IPS DF 4.7 (cell line): Measurements from ENCODE around the gene DERA.
"Not testable (repeated sequence)": the region's sequence is repeated elsewhere in the genome, so short reads cannot be mapped to it uniquely, and the experiment has no call there.

Experiments
- DNase-seq: peaks from one replicate; pipeline ENCODE4 v3.0.0-alpha.2; 2013; ENCODE audit warnings: low spot score; ENCODE audit errors: extremely low read depth

The DERA gene

DNA sequence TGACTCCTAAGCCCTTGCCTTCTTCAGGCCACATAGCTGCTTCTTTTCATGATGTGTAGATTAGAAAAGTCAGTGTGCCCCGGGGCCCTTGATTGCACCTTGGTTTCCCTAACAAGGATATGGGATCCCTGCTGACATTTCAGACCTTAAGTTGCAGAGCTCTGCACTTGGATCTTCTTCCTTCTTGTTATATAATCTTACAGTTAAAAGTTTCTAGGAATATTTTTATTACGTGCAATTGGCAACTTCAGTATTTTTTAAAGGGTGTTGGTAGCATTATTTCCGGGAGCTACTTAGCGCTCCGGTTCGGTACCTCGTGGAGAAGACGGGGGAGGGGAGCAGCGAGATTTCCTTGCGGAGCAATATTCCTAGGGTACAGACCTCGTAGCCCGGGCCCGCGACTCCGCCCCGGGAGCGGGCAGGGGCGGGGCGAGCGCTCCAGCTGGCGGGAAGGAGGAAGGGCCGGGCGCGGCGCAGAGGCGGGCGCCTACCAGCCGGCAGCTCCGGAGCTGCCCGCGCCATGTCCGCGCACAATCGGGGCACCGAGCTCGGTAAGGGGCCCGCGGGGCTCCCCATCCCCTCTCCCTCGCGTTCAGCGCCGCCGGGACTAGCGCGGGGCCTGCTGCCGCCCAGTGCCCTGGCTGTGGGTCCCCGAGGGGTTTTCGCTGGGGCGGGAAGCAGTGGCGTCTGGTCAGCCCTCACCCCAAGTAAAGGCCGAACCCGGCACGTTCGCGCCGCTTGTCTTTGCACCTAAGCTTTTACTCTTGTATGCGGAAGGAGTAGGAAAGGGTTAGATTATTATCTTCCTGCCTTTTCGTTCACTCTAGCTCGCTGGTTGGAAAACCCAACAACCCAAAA lies at the start of gene DERA:
Gene DERA, plus strand, starts transcription at position 469 of the 858 bp plus-strand sequence. Its CDS starts 52 bp downstream, at position 521.
- no peak for DNase-seq

DNA sequence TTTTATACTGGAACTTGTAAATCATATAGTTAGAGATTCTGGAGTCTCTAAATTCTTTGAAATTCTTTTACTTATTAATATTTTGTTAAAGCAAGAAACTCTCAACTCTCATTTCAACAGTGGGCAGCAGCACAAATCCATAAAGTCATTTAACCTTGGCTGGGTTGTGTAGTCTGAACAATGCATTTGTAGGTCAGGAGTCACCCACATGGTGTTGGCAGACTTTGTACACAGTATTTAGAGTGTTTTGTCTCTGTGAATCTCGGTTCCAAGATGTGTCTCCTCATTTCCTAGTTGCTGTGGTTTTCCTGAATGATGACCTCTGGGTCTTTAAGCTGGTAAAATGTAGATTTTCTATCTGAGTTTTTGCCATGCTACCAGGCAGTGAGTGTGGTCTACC lies 49.7 kb upstream of the DERA start:
- no peak for DNase-seq

DNA sequence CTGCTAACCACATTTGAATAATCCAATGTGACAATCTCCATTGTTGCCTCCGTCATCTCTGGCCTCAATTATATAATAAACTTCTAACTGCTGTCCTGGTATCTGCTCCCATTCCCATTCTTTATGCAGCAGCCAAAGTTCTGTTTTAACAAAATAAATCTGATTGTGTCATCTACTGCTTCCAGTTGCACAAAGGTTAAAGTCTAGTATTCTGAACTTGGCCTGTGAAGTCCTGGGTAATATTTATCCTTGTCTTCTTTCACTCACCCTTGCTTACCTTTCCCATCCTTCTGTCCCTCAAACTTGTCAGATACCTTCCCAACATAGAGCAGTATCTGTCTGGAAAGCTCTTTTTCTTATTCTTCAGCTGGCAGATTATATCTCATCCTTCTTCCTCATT lies 48.3 kb upstream of the DERA start:
- no peak for DNase-seq

DNA sequence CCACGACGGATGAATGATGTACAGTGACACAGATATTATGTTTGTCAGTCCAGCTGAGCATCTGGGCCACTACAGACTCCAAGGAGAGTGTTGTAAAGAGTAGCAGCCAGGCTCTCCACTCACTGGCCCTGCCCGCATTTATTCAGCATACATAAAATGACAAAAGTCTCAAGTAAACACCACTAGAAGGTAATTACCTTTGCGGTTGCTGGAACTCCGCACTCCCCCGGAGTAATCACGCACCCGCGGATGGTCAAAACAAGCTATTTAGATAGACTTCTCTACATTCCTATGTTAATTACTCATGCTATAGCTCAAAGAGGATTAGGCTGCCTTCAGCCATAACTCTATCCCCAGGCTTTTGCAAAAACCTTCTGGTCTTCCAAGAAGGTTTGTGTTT lies 47.8 kb upstream of the DERA start:
- no peak for DNase-seq

DNA sequence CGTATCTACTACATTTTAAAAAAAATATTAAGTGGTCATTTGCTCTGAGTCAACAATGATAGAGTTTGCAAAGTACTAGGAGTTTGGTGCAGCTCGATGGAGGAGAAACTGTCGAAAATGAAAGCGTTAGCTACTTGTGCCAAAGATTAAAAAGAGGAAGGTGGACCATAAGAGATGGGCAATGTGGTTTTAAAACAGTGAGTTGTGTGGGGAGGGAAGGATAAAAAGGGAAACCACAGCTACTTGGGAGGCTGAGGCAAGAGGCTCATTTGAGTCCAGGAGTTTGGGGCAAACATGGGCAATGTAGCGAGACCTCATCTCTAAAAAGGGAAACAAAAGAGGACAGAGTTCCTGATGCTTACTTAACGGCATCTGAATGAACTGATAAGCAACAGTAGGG lies 47.1 kb upstream of the DERA start:
- DNase-seq, result no peak

DNA sequence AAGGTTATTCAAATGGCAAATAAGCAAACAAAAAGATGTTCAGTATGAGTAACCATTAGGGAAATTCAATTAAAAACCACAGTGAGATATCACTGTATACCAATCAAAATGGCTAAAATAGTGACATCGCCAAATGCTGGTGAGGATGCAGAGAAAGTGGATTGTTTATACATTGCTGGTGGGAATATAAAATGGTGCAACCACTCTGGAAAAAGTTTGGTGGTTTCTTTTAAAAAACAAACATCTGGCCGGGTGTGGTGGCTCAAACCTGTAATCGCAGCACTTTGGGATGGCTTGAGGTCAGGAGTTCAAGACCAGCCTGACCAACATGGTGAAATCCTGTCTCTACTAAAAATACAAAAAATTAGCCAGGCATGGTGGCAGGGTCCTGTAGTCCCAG lies 42.9 kb upstream of the DERA start:
- DNase-seq, result no peak

DNA sequence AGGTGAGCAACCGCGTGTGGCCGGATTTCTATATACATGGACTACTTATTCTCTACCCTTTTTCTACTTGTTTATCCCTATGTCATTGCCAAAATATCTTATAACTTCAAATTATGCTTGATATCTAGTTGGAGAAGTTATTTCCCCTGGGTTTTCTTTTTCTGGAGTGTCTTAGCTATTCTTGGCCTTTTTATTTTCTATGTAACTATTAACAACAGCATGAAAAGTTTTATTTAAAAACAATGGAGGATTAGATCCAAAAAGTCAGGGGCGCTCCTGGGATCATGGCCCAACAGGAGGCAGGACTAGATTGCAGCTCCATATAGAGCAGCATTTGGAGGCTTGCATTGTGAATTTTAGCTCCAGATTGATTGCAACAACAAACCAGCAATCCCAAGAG lies 37.6 kb upstream of the DERA start:
- DNase-seq, result no peak

DNA sequence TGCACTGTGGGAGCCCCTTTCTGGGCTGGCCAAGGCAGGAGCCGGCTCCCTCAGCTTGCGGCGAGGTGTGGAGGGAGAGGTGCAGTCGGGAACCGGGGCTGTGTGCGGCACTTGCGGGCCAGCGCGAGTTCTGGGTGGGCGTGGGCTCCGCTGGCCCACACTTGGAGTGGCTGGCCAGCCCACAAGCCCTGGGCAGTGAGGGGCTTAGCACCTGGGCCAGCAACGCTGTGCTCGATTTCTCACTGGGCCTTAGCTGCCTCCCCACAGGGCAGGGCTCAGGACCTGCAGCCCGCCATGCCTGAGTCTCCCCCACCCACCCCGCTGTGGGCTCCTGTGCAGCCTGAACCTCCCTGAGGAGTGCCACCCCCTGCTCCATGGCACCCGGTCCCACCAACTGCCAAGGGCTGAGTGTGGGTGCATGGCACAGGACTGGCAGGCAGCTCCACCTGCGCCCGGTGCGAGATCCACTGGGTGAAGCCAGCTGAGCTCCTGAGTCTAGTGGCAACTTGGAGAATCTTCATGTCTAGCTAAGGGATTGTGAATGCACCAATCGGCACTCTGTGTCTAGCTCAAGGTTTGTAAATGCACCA lies 36.5 kb upstream of the DERA start:
- not testable (repeated sequence) for DNase-seq

DNA sequence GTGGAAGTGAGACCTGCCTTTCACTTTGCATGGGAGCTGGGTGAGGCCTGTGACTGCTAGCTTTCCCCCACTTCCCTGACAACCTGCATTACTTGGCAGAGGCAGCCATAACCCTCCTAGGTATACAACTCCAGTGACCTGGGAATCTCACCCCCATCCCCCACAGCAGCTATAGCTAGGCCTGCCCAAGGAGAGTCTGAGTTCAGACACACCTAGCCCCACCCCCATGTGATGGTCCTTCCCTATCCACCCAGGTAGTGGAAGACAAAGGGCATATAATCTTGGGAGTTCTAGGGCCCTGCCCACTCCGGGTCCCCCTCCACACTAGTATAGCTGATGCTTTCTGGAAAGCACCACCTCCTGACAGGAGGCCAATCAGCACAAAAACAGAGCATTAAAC lies 35.3 kb upstream of the DERA start:
- DNase-seq, result no peak

DNA sequence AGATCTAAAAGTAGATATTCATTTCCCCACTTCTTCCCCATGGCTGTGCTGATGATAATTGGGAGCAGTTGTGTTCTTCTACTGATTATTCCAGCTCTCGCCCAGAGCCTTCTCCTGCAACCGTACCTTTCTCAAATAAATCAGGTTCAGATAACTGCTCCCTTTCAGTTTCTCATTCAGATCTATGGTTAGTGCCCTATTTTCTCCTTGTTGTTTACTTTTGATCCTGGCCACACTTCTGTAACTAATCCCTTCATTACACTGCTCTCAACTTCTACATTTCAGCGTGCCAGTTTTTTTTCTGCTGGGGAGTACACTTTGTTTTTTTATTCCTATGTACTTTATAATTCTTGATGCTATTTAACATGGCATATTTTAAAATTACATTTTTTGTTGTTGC lies 31.7 kb upstream of the DERA start:
- DNase-seq, result no peak

DNA sequence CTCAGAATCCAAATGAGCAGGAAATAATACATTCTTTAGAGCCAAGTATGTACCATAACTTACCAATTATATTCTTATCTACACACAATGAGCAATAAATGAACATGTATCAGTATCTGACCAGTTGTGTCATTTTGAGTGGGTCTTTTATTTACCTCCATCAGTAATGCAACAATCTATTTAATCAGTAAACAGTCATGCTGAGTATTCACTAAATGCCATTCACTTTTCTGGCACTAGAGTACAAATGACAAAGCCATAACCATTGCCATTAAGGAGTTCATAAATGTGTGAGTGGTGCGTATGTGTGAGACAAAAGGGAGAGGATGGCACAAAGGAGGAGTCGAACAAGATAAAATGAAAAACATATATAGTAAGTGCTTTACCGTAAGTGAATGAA lies 30.4 kb upstream of the DERA start:
- no peak for DNase-seq

DNA sequence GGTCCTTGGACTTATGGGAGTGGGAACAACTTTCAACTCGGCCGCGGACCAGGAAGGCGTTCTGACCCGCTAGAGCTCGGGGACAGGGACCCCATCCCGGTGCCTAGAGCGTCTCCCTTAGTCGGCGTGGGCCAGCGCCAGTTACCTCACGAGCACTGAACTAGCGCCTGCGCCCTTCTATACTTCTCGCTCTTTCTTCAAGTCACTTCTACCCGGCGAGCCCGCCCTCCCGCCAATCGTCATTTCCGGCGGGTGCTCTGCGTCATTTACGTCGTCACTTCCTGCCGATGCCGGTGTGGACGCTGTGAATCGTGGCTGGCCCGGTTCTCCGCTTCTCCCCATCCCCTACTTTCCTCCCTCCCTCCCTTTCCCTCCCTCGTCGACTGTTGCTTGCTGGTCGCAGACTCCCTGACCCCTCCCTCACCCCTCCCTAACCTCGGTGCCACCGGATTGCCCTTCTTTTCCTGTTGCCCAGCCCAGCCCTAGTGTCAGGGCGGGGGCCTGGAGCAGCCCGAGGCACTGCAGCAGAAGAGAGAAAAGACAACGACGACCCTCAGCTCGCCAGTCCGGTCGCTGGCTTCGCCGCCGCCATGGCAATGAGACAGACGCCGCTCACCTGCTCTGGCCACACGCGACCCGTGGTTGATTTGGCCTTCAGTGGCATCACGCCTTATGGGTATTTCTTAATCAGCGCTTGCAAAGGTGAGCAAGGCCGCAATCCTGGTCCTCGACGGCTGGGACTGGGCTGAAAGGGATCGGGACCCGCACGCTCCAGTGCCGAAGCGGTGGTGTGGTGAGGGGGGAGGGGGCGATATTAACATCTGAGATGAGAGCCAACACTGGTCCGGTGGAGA lies 28.8 kb upstream of the DERA start, which contains the start of gene STRAP:
Gene STRAP, plus strand, starts transcription at position 270 of the 854 bp plus-strand sequence. Its CDS starts 321 bp downstream, at position 591.
- DNase-seq, result peak; percentile 88

DNA sequence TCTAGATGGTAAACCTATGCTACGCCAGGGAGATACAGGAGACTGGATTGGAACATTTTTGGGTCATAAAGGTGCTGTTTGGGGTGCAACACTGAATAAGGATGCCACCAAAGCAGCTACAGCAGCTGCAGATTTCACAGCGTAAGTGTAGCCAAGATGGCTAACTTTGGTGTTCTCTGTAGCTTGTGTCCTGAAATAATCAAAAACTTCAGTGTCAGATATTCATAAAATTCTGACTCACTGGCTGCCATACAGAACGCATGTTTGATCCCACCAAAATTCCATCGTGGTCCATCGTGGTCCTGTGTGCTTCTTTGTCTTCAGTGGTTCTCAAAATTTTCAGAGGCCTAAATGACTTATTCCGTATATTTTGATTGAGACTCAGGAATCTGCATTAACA lies 27.6 kb upstream of the DERA start:
- DNase-seq, result no peak

DNA sequence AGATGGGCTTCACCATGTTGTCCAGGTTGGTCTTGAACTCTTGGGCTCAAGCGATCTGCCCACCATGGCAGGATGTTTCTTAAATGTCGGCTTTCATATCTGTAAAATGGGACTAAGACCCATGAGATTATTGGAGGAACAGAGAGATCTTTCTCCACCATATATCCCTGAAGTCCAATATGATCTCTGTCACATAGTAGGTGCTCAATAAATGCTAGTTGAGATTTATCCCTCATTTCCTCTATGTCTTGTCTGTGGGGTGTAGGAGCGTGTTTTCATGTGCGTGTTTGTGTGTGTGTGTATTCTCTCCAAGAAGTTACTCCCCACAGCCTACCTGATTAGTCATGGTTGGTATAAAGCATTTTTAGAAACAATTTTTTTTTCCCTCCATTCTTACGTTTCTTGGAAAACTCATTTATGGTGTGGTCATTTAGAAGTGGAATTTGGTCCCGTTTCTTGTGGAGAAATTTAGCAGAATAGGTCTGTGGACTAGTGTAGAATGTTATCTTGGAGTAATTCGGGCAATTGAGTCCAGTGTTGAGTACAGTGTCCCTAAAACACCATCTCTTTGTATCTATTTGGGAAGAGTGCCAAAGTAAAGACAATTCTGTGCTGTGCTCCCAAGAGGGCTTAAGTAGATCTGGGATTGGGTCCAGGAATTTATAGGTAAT lies 24.6 kb upstream of the DERA start:
- DNase-seq, result no peak

DNA sequence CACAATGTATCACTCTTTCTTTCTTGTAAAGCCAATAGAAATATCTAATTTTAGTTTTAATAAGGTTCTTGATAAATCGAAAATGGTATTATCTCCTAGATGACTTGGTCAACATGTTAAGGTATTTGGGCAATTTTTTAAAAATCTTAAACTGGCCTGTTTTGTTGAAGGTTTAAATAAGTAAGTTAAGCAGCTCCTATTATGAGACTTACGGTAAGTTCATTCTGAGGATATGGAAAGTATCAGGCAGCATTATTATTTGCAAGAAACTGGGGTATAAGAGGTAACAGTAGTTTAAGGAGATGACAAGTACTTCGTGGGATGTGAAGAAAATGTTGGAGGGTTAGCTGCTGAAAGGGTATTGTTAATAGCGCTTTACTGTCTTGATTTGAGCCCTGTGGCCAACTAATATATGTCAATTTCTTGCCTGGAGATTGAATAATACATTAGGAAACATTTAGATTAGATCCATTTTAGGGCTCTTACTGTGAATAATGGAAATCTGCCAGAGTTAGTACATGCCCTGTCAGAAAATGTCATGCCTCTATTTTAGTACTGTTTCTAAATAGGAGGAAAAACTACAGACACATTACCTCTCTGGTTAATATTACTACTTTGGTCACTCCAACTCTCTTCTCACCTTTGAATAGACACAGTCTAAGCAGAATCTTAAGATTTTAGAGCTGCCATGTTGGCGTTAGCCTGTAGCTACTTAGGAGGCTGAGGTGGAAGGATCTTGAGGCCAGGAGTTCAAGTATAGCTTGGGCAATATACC lies 23.9 kb upstream of the DERA start:
- no peak for DNase-seq

DNA sequence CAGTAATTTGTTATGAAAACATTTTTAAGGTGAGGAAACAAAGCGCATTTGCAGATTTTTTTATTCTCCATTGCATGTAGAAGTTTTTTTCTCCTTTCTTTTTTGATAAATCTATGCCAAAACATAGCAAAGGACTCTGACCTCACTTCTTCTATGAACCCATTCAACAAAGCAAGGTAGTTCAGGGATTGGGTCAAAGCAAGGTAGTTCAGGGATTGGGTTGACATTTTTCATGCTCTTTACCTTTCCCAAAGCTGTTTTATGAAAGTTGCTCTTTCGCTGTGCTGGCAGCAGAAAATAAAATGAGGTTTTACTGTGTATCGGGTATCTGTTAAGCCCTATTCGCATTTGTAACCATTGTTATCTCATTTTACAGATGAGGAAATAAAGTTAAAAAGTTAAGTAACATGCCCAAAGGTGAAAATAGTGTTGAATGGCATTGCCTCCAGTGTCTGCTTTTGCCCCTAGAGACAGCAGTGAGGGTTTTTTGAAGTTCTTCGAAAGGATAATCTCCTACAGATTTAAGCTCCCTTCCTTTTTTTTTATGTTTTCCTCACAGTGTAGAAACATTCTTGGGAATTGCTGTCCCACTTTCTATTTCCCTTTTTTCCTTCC lies 18.4 kb upstream of the DERA start:
- no peak for DNase-seq

DNA sequence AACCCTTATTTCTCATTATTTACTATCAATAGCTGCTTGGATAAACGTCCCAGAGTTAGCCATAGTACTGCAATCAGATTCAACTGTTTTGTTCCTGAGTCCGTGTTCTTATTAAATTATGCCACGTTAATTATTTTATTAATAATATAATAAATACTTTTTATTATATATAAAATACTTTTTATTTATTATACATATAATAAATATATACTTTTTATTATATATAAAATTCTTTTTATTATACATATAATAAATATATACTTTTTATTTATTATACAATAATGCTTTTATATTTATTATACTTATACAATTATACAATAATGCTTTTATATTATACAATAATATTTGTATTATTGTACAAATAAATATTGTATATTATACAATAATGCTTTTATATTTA lies 17.9 kb upstream of the DERA start:
- DNase-seq, result no peak

DNA sequence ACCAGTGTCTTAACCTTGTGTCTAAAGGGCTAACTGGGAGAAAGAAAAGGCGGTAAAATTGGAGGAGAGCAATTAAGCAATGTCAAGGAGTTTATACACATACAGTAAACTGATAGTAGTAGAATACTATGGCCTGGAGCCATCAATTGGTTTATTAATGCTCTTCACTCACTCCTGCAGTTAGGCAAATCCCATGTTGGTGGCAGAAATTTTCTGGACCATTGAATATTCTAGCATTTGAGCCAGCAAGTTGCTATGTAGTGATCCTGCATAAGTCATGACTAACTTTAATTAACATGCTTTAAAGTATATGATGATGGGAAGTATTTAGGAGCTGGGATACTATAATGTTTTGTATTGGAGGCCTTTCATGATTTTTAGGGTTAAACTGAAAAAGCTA lies 14.3 kb upstream of the DERA start:
- no peak for DNase-seq

DNA sequence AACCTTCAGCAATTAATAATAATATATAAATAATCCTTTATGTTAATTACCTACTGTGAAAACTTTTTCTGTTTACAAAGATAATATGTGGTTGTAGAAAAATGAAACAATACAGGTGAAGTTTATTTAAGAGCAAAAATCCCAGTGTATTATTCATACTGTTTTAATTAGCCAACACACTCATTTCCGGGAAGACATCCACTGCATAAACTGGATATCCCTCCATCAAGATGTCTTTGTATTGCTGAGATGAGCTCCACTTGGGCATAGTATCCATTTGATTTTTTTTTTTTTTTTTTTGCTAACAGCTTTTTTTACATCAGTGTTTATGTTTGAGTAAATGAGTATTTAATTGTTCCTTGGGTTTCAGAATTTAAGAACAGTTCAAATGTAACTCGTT lies 13.7 kb upstream of the DERA start:
- no peak for DNase-seq

DNA sequence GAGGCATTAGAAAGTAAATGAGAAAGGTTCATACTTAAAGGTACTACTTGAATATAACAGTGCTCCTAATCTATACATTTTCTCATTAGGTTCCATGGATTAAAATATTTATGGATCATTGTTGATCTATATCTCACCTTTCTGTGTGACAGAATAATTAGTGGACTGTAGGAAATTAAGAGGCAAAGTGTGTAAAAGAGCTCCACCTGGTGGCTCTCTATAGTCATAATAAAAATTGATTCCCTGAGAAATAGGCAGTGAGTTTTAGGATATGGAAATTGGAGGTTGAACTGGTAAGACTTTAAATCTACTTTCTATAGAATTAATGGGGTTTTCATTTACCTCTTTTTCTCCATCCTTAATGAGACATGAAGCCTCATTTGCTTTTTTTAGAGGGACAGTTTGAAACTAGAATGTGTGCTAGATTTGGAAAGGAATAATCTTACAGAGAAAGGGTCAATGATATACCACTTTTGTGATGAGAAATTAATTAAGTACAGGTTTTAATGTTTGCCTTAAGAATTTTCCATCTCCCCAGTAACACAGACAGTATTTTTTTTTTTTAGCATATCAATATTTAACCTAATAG lies 11.8 kb upstream of the DERA start:
- no peak for DNase-seq
